GM19372 (cell line): ENCODE measurements around the gene CD1B.
A peak's percentile ranks its signal among the peaks of the same experiment; 100 is the strongest.
"Not testable (repeated sequence)": the region's sequence is repeated elsewhere in the genome, so short reads cannot be mapped to it uniquely, and the experiment has no call there.

Source experiments
- ATAC-seq: cut with Tn5 transposase; IDR thresholded peaks from one replicate; pipeline ENCODE4 v1.9.1; 2021; ENCODE audit warnings: mild to moderate bottlenecking, low read depth, moderate library complexity; ENCODE audit not compliant: unreplicated experiment

Gene CD1B

GRCh38 chr1:158331481-158332150 is at the start of gene CD1B:
Gene CD1B (minus strand): TSS chr1:158331531. CDS start chr1:158331423, 108 bp downstream.
- ATAC-seq: no peak

- ATAC-seq: no peak
These were observed 43.5 kb upstream of the CD1B start for GRCh38 chr1:158374860-158375259.

DNA sequence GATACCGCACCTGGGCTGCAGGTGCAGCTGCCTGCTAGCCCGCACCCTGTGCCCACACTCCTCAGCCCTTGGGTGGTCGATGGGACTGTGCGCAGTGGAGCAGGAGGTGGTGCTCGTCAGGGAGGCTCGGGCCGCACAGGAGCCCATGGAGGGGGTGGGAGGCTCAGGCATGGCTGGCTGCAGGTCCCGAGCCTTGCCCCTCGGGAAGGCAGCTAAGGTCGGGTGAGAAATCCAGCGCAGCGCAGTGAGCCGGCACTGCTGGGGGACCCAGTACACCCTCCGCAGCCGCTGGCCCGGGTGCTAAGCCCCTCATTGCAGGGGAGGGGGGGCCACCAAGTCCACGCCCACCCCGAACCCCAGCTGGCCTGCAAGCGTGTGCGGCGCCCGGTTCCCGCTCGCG is 42.8 kb upstream of the CD1B start:
- not testable (repeated sequence) for ATAC-seq

GRCh38 chr1:158371188-158371953 is 40.0 kb upstream of the CD1B start:
- ATAC-seq: peak; percentile 88

GRCh38 chr1:158366783-158367182 is 35.5 kb upstream of the CD1B start:
- ATAC-seq: no peak

GRCh38 chr1:158362941-158363340 is 31.6 kb upstream of the CD1B start:
- ATAC-seq: no peak

DNA sequence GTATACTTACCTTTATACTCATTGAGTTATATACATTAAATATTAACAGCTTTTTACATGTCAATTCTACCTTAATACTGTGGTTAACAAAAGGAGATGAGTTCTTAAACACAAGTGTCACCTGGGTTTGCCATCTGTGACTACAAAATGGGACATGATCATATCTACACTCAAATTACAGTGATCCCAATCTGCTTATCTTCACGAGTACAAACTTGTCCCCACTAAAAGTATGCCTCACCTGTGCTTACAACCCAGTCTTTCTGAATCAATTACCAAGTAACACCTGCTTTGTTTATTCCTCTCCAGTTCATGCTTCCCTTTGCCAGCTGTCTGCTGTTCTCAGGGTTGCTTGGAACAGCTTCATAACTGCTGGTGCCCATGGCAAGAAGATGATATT is 31.2 kb upstream of the CD1B start:
- no peak for ATAC-seq

- ATAC-seq: no peak
These were observed 26.1 kb upstream of the CD1B start for GRCh38 chr1:158357441-158357840.

- no peak for ATAC-seq
These were observed 25.3 kb upstream of the CD1B start for GRCh38 chr1:158356616-158357015.

GRCh38 chr1:158355773-158356285 is 24.5 kb upstream of the CD1B start:
- ATAC-seq: no peak

- no peak for ATAC-seq
These were observed 22.9 kb upstream of the CD1B start for GRCh38 chr1:158354255-158354654.

DNA sequence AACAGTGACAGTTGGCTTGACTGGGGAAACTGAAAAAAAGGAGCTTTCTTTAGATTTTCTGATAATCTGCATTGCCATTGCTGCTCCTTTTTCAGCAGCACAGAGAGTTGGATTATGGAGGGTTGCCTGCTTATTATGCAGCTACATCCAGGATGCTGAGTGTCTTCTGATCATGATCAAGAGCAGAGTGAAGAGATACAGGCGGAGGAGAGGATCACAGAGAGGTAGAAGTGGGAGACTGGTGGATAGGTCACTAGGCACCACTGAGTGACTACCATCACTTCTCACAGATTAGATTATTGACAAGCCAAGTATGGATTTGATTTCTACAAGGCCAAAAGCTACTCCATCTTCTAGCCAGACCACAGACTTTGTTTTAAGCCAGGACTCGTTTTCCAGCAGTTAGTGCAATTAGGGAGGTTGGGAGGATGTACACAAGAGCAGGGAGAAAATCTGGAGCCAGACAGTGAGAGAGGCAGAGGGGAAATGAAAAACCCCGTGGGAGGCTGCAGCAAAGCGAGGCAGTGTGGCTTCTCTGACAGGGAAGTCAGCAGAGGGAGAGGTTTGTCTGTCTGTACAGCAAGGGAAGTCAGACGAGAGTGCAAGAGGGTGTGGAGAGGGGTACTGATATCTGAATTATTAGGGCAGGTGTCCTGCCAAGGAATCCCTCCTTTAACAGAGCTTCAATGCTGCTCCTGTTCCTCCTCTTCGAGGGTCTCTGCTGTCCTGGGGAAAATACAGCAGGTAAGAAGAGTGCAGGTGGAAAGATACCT is 22.2 kb upstream of the CD1B start, which contains the start of gene CD1E:
TSS of gene CD1E (plus strand) at position 592 of the 773 bp plus-strand sequence. CDS start at position 687, 95 bp downstream.
- ATAC-seq: peak; percentile 57

GRCh38 chr1:158348946-158349345 is 17.6 kb upstream of the CD1B start:
- not testable (repeated sequence) for ATAC-seq

GRCh38 chr1:158336413-158336812 is 5.1 kb upstream of the CD1B start:
- not testable (repeated sequence) for ATAC-seq

DNA sequence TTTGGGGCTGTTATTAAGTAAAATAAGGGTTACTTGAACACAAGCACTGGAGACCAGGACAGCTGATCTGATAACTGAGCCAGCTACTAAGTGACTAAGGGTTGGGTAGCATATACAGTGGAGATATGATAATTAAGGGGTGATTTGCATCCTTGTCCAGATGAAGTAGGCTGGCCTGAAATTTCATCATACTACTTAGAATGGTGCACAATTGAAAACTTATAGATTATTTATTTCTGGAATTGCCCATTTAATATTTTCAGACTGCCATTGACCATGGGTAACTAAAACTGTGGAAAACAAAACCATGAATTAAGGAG is 3.8 kb upstream of the CD1B start:
- ATAC-seq: no peak

- ATAC-seq: no peak
These were observed 3.3 kb upstream of the CD1B start for GRCh38 chr1:158334526-158335212.

DNA sequence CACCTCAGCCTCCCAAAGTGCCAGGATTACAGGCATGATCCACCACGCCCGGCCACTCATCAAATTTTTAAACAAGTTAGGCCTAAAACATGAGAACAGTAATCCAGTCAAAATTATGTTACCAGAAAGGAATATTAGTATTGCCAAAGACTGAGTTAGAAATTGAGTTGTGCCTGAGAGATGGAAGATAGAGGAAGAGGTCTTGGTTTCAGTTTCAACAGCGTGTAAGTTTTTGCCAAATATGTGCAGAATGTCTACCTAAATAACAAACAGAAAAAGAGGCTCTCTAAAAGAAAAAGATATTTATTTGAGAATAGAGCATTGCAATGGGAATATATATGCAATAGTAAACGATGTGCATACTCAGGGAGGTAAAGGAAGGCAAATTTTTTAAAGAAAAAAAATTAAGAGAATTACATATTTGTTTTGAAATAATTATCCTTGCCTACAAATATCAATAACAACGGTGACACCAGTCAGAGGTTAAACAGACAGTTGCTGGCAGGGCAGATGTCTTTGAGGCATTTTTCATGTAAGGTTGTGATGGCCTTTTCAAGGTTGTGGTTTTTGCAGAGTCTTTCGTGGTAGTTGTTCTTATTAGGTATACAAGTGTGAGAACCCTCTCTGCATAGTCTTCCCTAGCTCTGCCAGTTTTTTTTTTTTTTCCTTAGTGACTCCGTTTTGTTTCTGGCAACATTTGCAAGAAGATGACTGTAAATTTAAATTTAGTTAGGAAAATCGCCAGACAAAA is 2.2 kb upstream of the CD1B start:
- no peak for ATAC-seq

DNA sequence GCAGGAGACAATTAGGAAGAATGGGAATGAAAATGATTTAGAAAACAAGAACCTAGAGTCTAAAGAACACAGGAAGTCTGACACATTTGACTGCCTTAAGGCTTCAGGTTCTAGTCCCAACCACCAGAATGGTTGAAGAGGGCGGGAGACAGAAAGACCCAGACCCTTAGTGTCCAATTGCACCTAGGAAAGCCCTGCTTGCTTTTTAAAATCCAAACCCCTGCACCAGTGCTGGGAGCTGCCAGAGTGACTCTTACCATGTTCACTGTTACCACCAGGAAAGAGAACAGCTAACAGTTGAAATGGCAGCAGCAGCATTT is 265 bp downstream of the CD1B start:
- no peak for ATAC-seq

DNA sequence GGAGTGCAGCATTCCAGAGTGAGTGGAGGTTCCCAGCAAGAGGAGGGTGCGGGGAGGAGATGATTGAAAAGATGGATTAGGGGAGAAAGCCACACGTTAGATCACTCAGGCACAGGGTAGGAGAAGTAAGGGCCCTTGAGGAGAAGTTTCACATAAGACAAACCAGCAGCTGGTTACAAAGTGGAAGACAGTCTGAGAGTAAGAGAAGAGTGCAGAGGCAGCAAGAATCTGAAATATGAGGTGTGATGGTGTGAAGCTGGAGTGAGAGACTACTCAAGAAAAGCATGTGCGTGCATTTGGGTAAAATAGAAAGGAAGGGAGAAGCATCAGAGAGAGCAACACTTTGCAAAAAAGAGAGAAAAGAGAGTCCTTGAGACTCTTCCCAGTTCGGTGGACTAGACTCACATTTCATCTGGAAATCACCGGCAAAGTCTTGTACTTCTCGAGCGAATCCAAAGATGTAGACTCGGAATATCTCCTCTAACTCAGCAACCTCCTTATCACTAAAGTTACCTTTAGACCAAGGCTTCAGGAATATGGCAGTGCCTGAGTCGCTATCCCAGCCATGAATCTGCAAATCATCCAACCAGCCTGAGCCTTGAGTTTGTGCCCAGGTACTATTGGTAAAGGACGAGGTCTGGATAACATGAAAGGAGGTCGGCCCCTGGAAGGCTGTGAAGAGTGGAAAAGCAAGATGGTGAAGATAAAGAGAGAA is 783 bp downstream of the CD1B start:
- no peak for ATAC-seq
